Measurements from ENCODE around the gene P3H2.

The P3H2 gene

GRCh38 chr3:190059242-190059590 is 61.5 kb downstream of the P3H2 start:
- no peak overlapping the region for H2AFZ ChIP-seq (ENCODE audit: low read length)
- TF ChIP-seq EZH2phosphoT487 (IDR thresholded peaks at IDR 0.05; ENCODE audit: borderline replicate concordance), result no peak
- TF ChIP-seq CTCF (conservative IDR thresholded peaks at IDR 0.05; ENCODE audit: low read length), result no peak
- H3K9ac ChIP-seq (ENCODE audit: low read depth, low read length, poor library complexity, severe bottlenecking), result no peak overlapping the region
- H3K4me3 ChIP-seq (ENCODE audit: low read length, poor library complexity, severe bottlenecking), result no peak overlapping the region
- no peaks in the 10 kb centered on the region for H3K36me3 ChIP-seq (ENCODE audit: insufficient read depth, low read length)
- H4K20me1 ChIP-seq (ENCODE audit: insufficient read depth, low read length, poor library complexity, severe bottlenecking), result no peaks in the 10 kb centered on the region
- no peaks in the 10 kb centered on the region for H3K27me3 ChIP-seq (ENCODE audit: insufficient read depth, low read length, poor library complexity, severe bottlenecking)
- no peak overlapping the region for H3K4me2 ChIP-seq (ENCODE audit: low read depth, low read length, poor library complexity, severe bottlenecking)
- H3K9me3 ChIP-seq (ENCODE audit: insufficient read depth, low read depth, low read length), result no peaks in the 10 kb centered on the region
- H3F3A ChIP-seq (ENCODE audit: low read depth), result no peaks in the 10 kb centered on the region
- no peaks in the 10 kb centered on the region for H3K79me2 ChIP-seq (ENCODE audit: insufficient read depth, low read length)
- H3K4me1 ChIP-seq (ENCODE audit: insufficient read depth, low read length, poor library complexity, severe bottlenecking), result no peaks in the 10 kb centered on the region
- H3K9me2 ChIP-seq (replicated peaks; ENCODE audit: low read depth, low read length), result no peaks in the 10 kb centered on the region

GRCh38 chr3:190058521-190059241 is 62.0 kb downstream of the P3H2 start:
- no peak overlapping the region for H3K4me3 ChIP-seq (ENCODE audit: low read length, poor library complexity, severe bottlenecking)
- H3K79me2 ChIP-seq (ENCODE audit: insufficient read depth, low read length), result no peaks in the 10 kb centered on the region
- TF ChIP-seq CTCF (conservative IDR thresholded peaks at IDR 0.05; ENCODE audit: low read length), result no peak
- TF ChIP-seq EZH2phosphoT487 (IDR thresholded peaks at IDR 0.05; ENCODE audit: borderline replicate concordance), result no peak
- no peak overlapping the region for H2AFZ ChIP-seq (ENCODE audit: low read length)
- no peaks in the 10 kb centered on the region for H3K4me1 ChIP-seq (ENCODE audit: insufficient read depth, low read length, poor library complexity, severe bottlenecking)
- H3K9me2 ChIP-seq (replicated peaks; ENCODE audit: low read depth, low read length), result no peaks in the 10 kb centered on the region
- no peak overlapping the region for H3K9ac ChIP-seq (ENCODE audit: low read depth, low read length, poor library complexity, severe bottlenecking)
- H4K20me1 ChIP-seq (ENCODE audit: insufficient read depth, low read length, poor library complexity, severe bottlenecking), result no peaks in the 10 kb centered on the region
- no peaks in the 10 kb centered on the region for H3K27me3 ChIP-seq (ENCODE audit: insufficient read depth, low read length, poor library complexity, severe bottlenecking)
- no peak overlapping the region for H3K4me2 ChIP-seq (ENCODE audit: low read depth, low read length, poor library complexity, severe bottlenecking)
- no peaks in the 10 kb centered on the region for H3K36me3 ChIP-seq (ENCODE audit: insufficient read depth, low read length)
- no peaks in the 10 kb centered on the region for H3F3A ChIP-seq (ENCODE audit: low read depth)
- no peaks in the 10 kb centered on the region for H3K9me3 ChIP-seq (ENCODE audit: insufficient read depth, low read depth, low read length)

- Histone ChIP-seq H2AFZ (ENCODE audit: low read length) (no peak overlapping the region), H3K9me2 (replicated peaks; ENCODE audit: low read depth, low read length) (no peaks in the 10 kb centered on the region), H3K9ac (ENCODE audit: low read depth, low read length, poor library complexity, severe bottlenecking) (no peak overlapping the region), H4K20me1 (ENCODE audit: insufficient read depth, low read length, poor library complexity, severe bottlenecking) (no peaks in the 10 kb centered on the region), H3K4me3 (ENCODE audit: low read length, poor library complexity, severe bottlenecking) (no peak overlapping the region), H3K9me3 (ENCODE audit: insufficient read depth, low read depth, low read length) (no peaks in the 10 kb centered on the region), H3F3A (ENCODE audit: low read depth) (no peaks in the 10 kb centered on the region), H3K27me3 (ENCODE audit: insufficient read depth, low read length, poor library complexity, severe bottlenecking) (no peaks in the 10 kb centered on the region), H3K36me3 (ENCODE audit: insufficient read depth, low read length) (no peaks in the 10 kb centered on the region), H3K79me2 (ENCODE audit: insufficient read depth, low read length) (no peaks in the 10 kb centered on the region), H3K4me1 (ENCODE audit: insufficient read depth, low read length, poor library complexity, severe bottlenecking) (no peaks in the 10 kb centered on the region), H3K4me2 (ENCODE audit: low read depth, low read length, poor library complexity, severe bottlenecking) (no peak overlapping the region)
- TF ChIP-seq CTCF (conservative IDR thresholded peaks at IDR 0.05; ENCODE audit: low read length) (no peak), EZH2phosphoT487 (IDR thresholded peaks at IDR 0.05; ENCODE audit: borderline replicate concordance) (no peak)
Measured at GRCh38 chr3:190056742-190057141, 64.0 kb downstream of the P3H2 start.
